Calu3 (cell line): Measurements from ENCODE around the gene DSTYK. TPM values are rescaled to one million over a fixed set of nuclear protein-coding genes. Genes with fewer than 3 reads are reported as not detected.

Experiments
- BruUV-seq: library from RNA; stranded (reverse); fragments of 400-500 nt; replicated peaks from 2 replicates; lab custom pipeline; 2021; lab: Mats Ljungman, UMichigan
- CTCF ChIA-PET: fragments of 300-600 bp; sonication (Branson Sonifier 250); formaldehyde crosslinking; loops from one replicate; lab custom pipeline; 2022; ENCODE audit warnings: antibody characterized with exemption; lab: Charles Lee
- DNase-seq: peaks from one replicate; pipeline ENCODE4 v3.0.0; 2022
- H3K27ac Mint-ChIP-seq: one replicate; pipeline ENCODE4 v1.8.0; 2022; ENCODE audit warnings: mixed read lengths; ENCODE audit not compliant: unreplicated experiment
- H3K27me3 Mint-ChIP-seq: one replicate; pipeline ENCODE4 v1.8.0; 2022; ENCODE audit warnings: mixed read lengths; ENCODE audit not compliant: unreplicated experiment
- H3K36me3 Mint-ChIP-seq: one replicate; pipeline ENCODE4 v1.8.0; 2022; ENCODE audit warnings: mild to moderate bottlenecking, moderate library complexity, mixed read lengths; ENCODE audit not compliant: insufficient read depth, unreplicated experiment
- H3K4me1 Mint-ChIP-seq: one replicate; pipeline ENCODE4 v1.8.0; 2022; ENCODE audit warnings: mild to moderate bottlenecking, low read depth, mixed read lengths; ENCODE audit not compliant: unreplicated experiment
- H3K4me3 Mint-ChIP-seq: one replicate; pipeline ENCODE4 v1.8.0; 2022; ENCODE audit warnings: mild to moderate bottlenecking, low read depth, moderate library complexity, mixed read lengths; ENCODE audit not compliant: unreplicated experiment
- H3K9me3 Mint-ChIP-seq: one replicate; pipeline ENCODE4 v1.8.0; 2022; ENCODE audit warnings: low read depth, mixed read lengths; ENCODE audit not compliant: unreplicated experiment
- CTCF ChIP-seq: fragments of 200-600 bp; IDR thresholded peaks from one replicate; pipeline ENCODE4 v1.8.0; 2022; ENCODE audit warnings: antibody characterized with exemption; ENCODE audit not compliant: unreplicated experiment
- intact Hi-C: fragments of 100-400 bp; cut with micrococcal nuclease; formaldehyde crosslinking; loops from one replicate; pipeline ENCODE4 v1.10.0; 2022; ENCODE audit not compliant: unreplicated experiment
- total RNA-seq: library from RNA; stranded (reverse); gene quantifications from 2 replicates; pipeline ENCODE4 v1.2.3, GENCODE V29; 2022

DSTYK gene
- total RNA-seq, 1 experiment from 2014 or later, result 8.3 TPM

- no peaks in the 10 kb centered on the region for H3K9me3 Mint-ChIP-seq
- H3K4me1 Mint-ChIP-seq, result no peaks in the 10 kb centered on the region
- H3K27me3 Mint-ChIP-seq, result no peaks in the 10 kb centered on the region
- CTCF ChIA-PET, result interaction anchor here (0.6 to 1.7 kb wide), 2 partner anchors 11 to 156 kb away, joined by 4 to 5 read pairs; partner anchors contain the start of gene DSTYK
- intact Hi-C loops, result no loop called here
- no TSS peak for BruUV-seq
- H3K27ac Mint-ChIP-seq, result no peak overlapping the region
- no peak overlapping the region for H3K4me3 Mint-ChIP-seq
- no peak for TF ChIP-seq CTCF
- no peak for DNase-seq
- H3K36me3 Mint-ChIP-seq, result peaks cover 4% of the 10 kb centered on the region
Measured at GRCh38 chr1:205199931-205200299, 11.6 kb downstream of the DSTYK start.

GRCh38 chr1:205199090-205199930 is 12.2 kb downstream of the DSTYK start:
- Mint-ChIP-seq H3K4me1 (no peaks in the 10 kb centered on the region), H3K9me3 (no peaks in the 10 kb centered on the region), H3K27me3 (no peaks in the 10 kb centered on the region), H3K27ac (no peak overlapping the region), H3K4me3 (no peak overlapping the region), H3K36me3 (peaks cover 4% of the 10 kb centered on the region)
- BruUV-seq, result no TSS peak
- CTCF ChIA-PET, result interaction anchor here (0.6 to 1.7 kb wide), 2 partner anchors 12 to 157 kb away, joined by 4 to 5 read pairs; partner anchors contain the start of gene DSTYK
- intact Hi-C loops, result no loop called here
- DNase-seq, result no peak
- TF ChIP-seq CTCF, result no peak

- no peak for TF ChIP-seq CTCF
- Mint-ChIP-seq H3K4me3 (no peak overlapping the region), H3K27me3 (no peaks in the 10 kb centered on the region), H3K4me1 (peaks cover 15% of the 10 kb centered on the region), H3K9me3 (no peaks in the 10 kb centered on the region), H3K27ac (no peak overlapping the region), H3K36me3 (peaks cover 4% of the 10 kb centered on the region)
- BruUV-seq, result no TSS peak
- DNase-seq, result no peak
- intact Hi-C loops, result no loop called here
- CTCF ChIA-PET, result interaction anchor here (0.6 kb wide), 1 partner anchor 465 kb away, joined by 6 read pairs; no protein-coding TSS in a partner anchor
Measured at GRCh38 chr1:205192287-205192686, 19.2 kb downstream of the DSTYK start.

- Mint-ChIP-seq H3K27me3 (no peaks in the 10 kb centered on the region), H3K36me3 (no peaks in the 10 kb centered on the region), H3K4me1 (peaks cover 15% of the 10 kb centered on the region), H3K27ac (no peak overlapping the region), H3K9me3 (no peaks in the 10 kb centered on the region), H3K4me3 (no peak overlapping the region)
- intact Hi-C loops, result no loop called here
- TF ChIP-seq CTCF, result no peak
- CTCF ChIA-PET, result interaction anchor here (0.6 to 0.7 kb wide), 2 partner anchors 466 to 492 kb away, joined by 4 to 6 read pairs; no protein-coding TSS in a partner anchor
- no peak for DNase-seq
- BruUV-seq, result no TSS peak
Measured at GRCh38 chr1:205191622-205192021, 19.9 kb downstream of the DSTYK start.
